ENCODE results near the gene TMPRSS3.

Gene TMPRSS3

DNA sequence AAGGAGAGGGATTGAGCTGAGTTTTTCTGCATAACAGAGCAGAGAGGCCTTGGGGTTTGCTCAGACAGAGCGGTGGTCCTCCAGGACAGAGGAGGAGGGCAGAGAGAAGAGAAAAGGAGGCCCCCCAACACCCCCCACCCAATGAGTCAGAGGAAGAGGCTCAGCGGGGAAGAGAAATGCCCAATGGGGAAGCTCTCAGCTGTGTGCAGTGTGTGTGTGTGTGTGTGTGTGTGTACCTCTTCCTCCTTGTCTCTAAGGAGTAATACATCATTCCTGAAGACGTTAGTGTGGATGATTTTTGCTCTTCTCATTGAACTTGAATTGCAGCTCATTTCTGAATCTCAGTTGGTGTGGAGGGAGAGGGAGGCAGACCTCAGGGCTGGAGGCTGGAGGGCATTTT lies 8.7 kb downstream of the TMPRSS3 start:
- no peak for DNase-seq

DNA sequence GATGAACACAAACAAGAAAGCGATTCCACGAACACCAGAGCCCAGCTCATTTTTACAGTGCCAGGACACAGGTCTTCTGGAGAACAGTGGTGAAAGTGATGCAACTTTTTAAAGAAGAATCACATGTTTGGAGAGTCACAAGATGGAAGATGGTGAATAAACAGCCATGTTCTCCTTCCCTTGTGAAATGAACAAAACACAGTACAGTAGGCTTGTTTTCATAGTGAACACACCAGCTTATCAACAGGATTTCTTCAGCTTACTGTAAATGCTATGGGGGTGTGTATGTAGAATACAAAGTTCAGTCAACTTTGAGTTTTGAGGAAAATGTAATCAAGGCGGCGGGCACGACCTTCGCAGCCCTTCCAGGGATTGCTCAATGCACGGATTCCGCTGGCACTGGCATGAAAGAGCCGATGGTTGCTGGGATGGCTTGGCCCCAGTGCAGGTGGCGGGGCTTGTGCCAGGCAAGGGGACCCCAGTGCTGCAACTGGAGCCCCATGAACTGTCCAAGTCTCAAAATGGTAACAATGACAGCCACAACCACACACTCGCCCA lies 9.7 kb downstream of the TMPRSS3 start:
- DNase-seq = no peak

DNA sequence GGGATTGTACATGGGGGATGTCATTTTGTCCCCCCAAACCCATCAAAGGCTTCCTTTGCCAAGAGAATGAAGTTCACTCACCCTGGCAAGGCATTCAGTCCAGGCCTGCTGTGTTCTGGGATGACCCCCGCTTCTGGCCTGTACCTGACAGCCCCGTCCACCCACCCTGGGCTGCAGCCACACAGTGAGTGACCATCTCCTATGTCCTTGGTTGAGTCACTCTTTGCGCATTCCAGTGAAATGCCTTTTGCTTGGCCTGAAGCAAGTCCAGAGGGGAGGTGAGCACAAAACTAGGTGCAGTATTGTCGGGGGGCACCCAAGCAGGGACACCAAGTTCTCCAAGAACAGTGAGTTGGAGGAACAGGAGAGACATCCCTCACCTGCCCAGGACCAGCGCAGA lies 10.2 kb downstream of the TMPRSS3 start:
- no peak for DNase-seq

DNA sequence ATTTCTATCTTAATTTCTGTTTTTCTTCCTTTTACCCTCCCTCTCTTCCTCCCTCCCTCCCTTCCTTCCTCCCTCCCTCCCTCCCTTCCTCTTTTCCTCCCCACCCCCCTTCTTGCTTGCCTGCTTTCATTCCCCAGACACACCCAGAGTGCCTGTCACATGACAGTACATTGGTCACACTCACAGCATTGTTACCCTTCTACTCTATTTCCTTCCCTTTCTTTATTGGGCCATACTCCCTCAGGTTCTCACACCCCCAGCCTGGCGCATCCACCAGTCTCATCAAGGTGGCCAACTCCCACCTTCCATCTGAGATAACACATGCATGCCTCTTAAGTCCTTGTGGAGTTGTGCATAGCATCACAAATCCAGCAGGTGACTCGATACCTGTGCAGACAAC lies 10.9 kb downstream of the TMPRSS3 start:
- DNase-seq = no peak

DNA sequence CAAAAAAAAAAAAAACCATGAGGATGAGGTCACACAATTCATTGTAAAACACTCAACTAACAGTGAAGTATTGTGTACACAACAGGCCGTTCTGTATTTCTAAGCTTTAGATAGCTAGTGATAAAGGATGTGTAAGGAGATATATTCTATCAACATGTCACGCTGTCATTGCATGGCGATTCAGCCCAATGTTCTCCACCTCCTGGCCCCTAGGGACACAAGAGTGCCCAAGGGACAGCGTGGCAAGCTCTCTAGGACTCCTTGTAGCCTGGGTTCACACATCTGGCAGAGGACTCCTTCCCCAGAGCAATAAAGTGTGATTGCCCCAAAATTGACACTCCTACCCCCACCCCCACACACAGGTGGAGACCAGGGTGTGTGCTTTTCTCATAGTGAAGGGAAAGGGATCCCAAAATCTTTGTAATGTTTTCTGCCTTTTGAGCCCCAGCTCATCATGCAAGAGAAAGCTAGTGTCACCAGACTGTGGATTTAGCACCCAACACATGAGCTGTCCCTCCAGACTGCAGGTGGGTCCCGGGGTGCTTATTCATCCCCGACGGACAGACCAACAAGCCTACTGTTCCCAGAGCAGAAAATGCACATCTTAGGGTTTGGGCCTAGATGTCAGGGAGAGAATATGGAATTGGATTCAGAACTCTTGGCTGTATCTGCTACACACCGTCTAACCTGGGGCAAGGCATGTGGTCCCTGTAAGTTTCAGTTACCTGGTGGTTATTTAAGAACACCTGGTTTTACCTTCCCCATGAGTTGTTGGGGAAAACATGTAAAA lies 11.5 kb downstream of the TMPRSS3 start:
- peak; percentile 38 for DNase-seq

DNA sequence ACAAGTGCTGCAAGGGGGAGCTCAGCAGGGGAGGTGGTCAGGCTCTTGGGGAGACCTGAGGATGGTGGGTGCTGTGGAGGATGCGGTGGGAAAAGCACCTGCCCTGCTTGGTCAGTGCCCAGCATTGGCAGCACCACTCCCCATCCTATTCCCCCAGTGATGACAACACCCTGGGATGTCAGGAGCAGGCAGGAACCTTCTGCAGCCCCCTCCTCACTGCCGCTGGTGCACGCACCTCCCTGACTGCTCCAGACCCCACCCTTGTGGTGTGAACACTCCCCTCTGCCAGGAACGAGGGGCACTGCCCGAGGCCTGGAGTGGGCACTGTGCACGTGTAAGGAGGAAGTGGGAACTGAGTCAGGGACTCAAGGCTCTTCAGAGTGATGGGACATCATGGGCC lies 12.5 kb downstream of the TMPRSS3 start:
- DNase-seq = no peak

DNA sequence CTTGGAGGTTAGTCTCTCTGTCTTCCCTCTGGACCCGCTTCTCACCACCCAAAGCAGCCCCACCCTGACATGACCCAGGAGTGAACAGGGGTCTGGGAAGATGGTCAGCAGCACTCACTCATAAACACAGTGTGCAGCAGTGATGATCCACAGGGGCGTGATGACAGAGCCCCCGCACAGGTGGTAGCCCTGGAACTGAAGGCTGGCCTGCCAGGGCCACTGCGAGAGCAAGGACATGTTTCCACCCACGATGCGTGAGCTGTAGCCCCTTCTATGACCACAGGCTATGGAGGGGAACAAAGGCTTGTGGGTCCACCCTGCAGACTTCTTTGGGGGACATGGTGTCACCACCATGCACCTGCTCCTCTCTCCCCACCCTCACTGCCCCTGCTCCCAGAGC lies 12.9 kb downstream of the TMPRSS3 start:
- DNase-seq = no peak

DNA sequence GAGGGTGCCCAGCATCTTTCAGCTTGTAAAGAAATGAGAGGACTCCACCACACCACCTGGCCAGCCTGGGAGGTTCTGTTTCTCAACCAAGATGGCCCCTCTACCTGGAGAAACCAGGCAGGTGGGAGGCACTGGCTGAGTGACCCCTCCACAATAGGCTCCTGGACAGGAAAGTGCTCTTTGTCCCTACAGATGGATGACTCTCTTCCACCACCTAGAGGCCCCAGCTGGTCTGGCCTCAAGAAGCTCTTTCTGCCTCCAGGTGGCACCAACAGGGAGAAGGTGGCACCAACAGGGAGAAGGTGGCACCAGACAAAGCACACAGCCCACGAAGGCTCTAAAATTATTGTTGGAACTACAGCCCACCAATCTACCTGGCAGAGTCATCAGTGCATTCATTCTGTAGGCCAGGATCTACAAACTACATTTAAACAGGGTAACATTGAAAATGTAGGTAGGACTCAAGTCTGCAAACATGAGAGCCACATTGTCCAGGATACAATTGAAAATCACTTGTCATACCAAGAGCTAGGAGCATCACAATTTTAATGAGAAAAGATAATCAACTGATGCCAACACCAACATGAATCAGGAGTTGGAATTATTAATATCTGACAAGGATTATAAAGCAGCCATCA lies 14.4 kb downstream of the TMPRSS3 start:
- DNase-seq = peak; percentile 85

DNA sequence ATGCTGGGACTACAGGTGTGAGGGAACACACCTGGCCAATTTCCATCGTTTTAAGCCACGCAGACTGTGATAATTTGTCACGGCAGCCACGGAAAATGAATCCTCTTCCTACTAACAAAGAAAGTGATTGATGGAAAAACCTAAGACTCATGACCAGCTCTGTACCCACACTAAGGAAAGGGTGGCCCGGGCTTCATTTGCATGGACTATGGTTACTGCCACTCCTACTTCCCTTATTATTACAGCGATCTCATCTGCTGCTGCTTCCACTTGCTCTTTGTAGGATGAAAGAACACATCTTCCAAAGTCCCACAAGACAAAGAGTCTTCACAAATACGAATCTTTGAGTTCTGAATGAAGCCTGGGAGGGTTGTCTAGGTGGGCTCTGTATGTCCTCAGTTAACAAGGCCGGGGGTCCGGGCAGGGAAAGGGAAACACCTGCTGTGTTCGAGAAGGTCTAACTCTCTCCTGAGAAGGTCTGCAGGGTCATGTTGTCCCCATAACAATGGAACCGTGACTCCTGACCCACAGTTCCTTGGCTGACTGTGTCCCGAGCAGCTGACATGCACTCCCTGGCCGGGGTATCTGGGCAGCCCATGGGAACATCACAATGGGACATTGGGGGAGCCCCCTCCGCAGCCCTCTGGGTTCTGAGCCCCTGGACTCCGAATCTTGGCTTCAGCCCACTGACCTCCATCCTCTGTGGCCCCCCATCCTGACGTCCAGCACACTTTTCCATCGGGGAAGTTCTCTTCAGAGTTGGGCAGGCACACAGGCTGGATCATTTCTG lies 16.2 kb downstream of the TMPRSS3 start:
- no peak for DNase-seq

DNA sequence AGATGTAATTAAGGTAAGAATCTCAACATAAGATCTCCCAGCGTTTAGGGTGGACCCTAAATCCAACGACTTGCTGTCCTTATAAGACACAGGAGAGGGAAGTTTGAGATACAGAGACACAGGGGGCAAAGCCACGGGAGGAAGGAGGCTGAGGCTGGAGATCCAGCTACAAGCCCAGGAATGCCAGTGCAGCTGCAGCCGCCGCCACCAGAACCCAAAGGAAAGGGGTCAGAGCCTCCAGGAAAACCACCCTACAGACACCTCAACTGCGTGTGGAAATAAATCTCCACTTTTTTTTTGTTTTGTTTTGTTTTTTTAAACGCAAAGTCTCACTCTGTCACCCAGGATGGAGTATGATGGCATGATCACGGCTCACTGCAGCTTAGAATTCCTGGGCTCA lies 17.4 kb downstream of the TMPRSS3 start:
- DNase-seq = no peak

DNA sequence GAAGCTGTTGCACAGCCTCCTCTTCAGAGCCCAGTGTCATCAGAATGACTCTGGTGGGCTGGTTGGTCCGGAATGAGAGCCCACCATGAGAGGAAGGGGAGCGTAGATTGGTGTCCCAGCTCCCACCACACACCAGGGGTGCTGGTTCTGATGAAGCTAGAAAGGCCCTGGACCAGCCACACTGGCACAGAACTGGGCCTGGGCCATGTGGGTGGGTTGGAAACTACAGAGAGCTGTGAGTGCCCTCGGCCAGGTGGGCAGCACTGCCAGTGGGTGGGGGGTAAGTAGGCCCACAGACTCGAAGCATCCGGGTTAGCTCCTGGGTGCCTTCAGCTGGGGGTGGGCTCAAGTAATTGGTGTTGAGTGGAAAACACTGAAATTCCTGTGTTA lies 17.9 kb downstream of the TMPRSS3 start:
- DNase-seq = no peak

DNA sequence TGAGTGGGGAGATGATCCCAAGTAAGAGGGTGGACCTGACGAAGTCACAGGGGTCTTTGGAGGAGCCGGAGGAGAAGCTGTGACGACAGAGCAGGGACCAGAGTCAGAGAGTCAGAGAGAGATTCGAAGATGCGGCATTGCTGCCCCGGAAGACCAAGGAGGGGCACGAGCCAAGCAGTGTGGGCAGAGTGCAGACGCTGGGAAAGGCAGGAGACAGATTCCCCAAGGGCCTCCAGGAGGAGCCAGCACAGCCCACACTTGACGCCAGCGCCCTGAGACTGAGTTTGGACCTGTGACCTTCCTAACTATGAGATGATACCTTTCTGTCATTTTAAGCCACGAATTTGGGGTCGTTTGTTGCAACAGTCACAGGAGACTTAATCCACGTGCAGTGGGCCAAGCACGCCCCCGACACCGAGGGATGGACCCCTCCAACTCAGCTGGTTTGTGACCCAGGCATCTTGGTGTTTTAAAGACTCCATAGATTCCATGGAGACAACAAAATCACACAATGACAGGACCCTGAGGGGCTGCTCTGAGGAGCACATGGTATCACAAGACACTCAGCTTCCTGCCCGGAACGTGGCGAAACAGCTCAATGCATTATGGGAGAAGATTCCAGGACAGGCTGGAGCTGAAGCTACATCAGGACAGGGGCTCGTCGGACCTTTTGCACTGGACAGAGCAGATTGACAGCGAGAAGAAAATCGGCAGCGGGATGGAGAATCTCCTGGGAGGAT lies 18.5 kb downstream of the TMPRSS3 start:
- DNase-seq = no peak

DNA sequence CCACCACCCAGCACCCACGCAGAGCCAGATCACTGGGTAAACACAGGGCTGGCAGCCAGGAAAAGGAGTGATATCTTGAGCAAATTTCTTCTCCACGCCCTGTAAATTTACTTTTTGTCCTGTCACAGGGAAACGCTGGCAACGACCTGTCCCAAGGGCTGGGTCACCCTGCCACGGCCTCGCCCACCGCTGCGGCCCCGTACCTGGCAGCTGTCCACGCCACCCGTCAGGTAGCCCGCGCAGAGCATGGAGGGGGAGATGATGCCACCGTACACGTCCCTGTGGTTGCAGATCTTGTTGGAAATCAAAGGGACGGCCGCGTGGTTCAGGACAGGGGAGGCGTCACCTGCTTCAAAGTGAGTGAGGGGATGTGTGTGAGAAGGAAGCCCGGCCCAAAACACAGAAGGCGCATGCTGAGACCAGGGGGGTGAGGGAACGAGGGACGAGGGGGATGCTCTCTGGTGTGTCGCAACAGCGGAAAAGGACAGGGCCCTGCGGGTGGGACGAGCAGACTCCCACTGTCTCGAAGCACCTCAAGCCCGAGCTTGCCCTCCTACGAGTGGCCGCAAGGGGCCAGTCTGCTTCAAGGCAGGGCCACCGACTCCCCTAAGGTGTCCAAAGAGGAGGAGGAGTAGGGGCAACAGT lies 19.4 kb downstream of the TMPRSS3 start:
- peak; percentile 6 for DNase-seq

DNA sequence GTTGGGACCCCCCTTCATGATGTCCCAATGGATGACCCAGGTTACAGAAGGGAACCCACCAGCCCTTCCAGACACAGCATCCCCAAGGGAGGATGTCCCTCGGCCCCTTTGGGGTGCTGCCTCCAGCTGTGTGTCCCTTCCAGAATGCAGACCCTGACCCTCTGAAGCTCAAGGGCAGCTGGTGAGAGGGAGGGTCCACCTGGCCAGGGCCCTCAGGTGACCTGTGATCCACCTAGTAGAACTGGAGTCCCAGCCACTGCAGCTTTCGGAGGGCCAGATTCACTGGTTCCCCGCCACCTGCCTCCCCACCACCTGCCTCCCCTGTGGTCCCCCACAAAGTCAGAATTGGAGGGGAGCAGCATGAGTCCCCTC lies 19.9 kb downstream of the TMPRSS3 start:
- no peak for DNase-seq

DNA sequence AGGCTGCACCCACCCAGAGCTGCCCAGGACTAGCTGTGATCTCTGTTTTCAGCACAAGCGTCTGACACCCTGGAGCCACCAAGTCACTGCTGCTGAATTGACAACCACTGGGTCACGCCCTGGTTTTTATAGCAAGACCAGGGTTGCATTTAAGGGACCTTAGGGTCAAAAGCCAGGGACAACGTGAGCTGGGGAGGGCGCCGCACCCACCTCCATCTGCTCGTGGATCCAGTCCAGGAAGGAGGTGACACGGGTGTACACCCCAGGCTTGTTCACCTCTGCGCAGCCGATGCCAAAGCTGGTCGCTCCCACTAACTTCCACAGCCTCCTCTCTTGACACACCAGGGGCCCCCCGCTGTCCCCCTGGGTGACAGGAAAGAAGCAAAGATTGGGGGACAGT lies 20.3 kb downstream of the TMPRSS3 start:
- DNase-seq = no peak

DNA sequence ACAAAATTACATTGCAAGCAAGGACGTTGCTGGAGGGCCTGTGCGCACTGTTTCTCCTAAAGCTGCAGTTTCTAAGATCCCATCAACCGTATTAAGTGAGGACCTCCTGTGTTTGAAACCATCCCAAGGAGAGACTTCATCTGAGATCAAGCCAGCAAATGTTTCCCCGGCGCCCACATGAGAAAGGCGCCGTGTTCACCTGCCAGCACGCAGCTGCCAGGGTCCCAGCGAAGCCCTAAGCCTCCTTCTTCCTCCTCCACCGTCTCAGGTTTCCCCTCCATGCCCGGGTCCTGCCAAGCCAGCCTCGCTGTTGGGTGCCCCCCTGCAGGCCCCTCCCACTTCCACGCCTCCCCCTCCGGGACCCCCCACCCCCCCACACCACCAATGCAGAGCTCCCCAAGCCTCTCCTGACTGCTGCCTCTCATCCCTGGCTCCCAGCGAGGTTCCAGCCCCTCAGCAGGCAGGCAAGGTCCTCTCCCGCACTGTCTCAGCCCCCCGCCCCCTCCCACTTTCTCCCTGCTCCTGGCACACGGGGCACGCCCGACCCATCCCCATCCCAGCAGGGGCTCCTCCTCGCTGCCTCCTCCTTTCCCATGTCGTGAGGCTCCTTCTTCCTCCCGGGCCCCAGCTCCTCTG lies 20.9 kb downstream of the TMPRSS3 start:
- DNase-seq = peak; percentile 47

DNA sequence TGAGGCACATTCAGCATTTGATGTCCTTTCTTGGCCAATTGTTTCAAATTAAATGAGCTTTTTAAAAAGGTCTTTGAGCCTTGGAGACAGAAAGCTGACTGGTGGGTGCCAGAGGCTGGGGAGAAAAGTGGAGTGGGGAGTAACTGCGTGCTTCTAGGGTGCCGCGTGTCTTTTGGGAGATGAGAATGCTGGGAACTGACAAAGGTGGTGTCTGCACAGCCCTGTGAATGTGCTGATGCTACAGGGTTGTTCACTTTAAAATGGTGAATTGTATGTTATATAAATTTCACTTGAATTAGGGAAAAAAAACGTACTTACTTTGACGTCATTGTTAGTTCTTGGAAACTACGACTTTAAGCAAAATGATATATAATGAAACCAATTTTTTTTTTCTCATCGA lies 21.4 kb downstream of the TMPRSS3 start:
- DNase-seq = no peak

DNA sequence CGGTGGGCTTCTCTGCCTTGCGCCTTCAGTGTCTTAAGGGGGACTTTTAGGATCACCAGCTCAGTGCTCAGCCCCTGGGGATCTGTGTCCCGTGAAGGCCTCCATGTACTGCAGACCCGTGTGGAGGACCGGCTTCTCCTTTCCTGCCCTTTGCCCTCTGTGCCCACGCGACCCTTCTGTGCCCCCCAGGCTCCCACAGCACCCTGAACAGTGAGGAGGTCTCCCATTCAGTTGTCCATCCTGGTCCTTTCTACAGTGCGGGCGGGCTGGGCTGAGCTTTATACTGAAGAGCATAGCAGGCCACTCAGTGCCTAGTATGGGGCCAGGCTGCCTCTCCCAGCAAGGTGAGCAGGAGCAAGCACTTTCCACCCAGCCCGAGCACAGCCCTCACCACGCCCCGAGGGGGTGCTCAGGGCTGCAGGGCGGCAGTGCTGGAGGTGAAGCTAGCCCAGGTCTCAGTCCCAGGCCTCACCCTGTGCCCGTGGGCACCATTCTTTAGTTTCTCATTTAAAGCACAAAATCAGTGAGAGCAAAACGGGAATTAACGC lies 21.9 kb downstream of the TMPRSS3 start:
- no peak for DNase-seq

DNA sequence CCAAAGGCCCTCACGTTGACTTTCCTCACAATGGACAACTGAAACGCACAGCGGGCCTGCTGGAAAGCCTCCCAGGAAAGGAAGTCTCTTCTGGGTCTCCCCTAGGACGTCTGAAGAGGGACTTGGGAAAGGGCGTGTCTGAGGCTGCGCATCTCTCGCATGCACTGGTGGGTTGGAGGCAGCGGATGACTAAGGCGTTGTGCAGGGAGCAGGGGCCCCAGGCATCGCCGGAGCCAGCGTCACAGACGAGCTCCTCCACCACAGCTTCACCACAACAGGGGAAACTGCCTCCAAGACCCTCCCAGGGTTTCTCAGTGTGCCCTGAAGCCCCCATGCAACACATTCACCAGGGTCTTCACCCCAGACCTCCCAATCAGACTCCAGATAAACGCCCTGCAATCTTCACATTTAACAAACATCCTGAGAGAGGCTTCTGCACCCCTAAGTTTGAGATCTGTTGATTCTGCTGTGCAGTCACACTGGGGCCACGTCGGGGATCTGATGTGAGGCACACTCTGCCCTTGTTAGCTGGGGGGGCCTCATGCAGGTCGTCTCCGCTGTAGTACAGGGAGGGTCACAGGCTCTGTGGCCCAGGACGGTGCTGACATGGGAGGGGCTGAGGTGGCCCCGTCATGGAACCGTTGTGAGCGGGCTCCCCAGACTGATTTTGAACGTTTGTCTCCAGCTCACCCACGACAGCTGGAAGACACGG lies 22.5 kb downstream of the TMPRSS3 start:
- no peak for DNase-seq

DNA sequence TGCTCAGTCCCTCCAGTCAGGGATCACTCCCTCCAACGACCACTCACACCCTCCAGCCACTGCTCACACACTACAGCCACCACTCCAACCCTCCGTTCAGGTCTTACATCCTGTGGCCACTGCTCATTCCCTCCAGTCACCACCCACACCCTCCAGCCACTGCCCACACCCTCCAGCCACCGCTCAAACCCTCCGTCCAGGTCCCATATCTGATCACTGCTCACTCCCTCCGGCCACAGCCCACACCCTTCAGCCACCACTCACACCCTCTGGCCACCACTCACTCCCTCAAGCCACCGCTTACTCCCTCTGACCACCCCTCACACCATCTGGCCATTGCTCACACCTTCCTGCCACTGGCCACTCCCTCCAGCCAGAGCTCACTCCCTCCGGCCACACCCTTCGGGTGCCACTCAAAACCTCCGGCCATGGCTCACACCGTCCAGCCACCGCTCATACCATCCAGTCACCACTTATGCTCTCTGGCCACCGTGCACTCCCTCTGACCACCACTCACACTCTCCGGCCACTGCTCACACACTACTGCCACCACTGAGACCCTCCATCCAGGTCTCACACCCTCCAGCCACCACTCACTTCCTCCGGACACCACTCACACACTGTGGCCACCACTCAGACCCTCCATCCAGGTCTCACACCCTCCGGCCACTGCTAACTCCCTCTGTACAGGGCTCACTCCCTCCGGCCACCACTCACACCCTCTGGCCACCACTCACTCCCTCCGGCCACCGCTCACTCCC lies 24.8 kb downstream of the TMPRSS3 start:
- DNase-seq = no peak

Measured in NCI-H1092 treated with DMSO at 0.1 percent for 48 hours (cell line).